CD1c-positive myeloid dendritic cell (primary cell): ENCODE data around the gene SOX30.

ENCODE experiments used
- DNase-seq: peaks from one replicate; pipeline ENCODE4 v3.0.0-alpha.2; 2016; ENCODE audit errors: extremely low spot score

Gene SOX30

GRCh38 chr5:157659868-157660660, 7.8 kb upstream of the SOX30 start:
- no peak for DNase-seq

GRCh38 chr5:157658893-157659292, 6.7 kb upstream of the SOX30 start:
- DNase-seq: no peak

- DNase-seq: no peak
Observed at GRCh38 chr5:157657516-157657915, 5.3 kb upstream of the SOX30 start.

GRCh38 chr5:157651623-157652376, 438 bp downstream of the SOX30 start:
- peak; percentile 82 for DNase-seq

- no peak for DNase-seq
Observed at GRCh38 chr5:157650991-157651611, 1.1 kb downstream of the SOX30 start.

- no peak for DNase-seq
Observed at GRCh38 chr5:157649101-157649500, 3.1 kb downstream of the SOX30 start.

GRCh38 chr5:157648275-157648990, 3.8 kb downstream of the SOX30 start:
- DNase-seq: no peak

- no peak for DNase-seq
Observed at GRCh38 chr5:157640406-157641066, 11.7 kb downstream of the SOX30 start.

- DNase-seq: no peak
Observed at GRCh38 chr5:157630341-157630740, 21.9 kb downstream of the SOX30 start.

GRCh38 chr5:157626831-157627230, 25.4 kb downstream of the SOX30 start:
- DNase-seq: no peak

- no peak for DNase-seq
Observed at GRCh38 chr5:157624144-157624543, 28.1 kb downstream of the SOX30 start.

GRCh38 chr5:157620776-157621175, 31.5 kb downstream of the SOX30 start:
- no peak for DNase-seq

- no peak for DNase-seq
Observed at GRCh38 chr5:157618191-157618765, 34.0 kb downstream of the SOX30 start.

GRCh38 chr5:157616785-157617184, 35.5 kb downstream of the SOX30 start:
- DNase-seq: no peak

GRCh38 chr5:157613385-157614245, 38.6 kb downstream of the SOX30 start:
- peak; percentile 41 for DNase-seq

GRCh38 chr5:157612581-157612980, 39.7 kb downstream of the SOX30 start:
- DNase-seq: no peak

GRCh38 chr5:157611571-157612476, 40.4 kb downstream of the SOX30 start:
- DNase-seq: peak; percentile 86

GRCh38 chr5:157610990-157611389, 41.2 kb downstream of the SOX30 start:
- no peak for DNase-seq

- DNase-seq: no peak
Observed at GRCh38 chr5:157608972-157609565, 43.2 kb downstream of the SOX30 start.
